WTC11 (cell line): ENCODE data around the gene LPAR2. TPM values are rescaled to one million over a fixed set of nuclear protein-coding genes. Genes with fewer than 3 reads are reported as not detected.

Source experiments
- ATAC-seq: fragments of 200-7000 bp; cut with Tn5 transposase; 2 replicates; pipeline ENCODE4 v1.10.0; 2021; ENCODE audit warnings: mild to moderate bottlenecking, moderate library complexity
- CTCF ChIA-PET: fragments of 300-600 bp; sonication (Branson Sonifier 250); formaldehyde crosslinking; loops from one replicate; lab custom pipeline; 2021; ENCODE audit warnings: antibody characterized with exemption; lab: Charles Lee
- POLR2A ChIA-PET: fragments of 350-600 bp; sonication (Branson Sonifier 250); formaldehyde crosslinking; loops from one replicate; lab custom pipeline; 2021; ENCODE audit warnings: antibody characterized with exemption; lab: Charles Lee
- DNase-seq: peaks from one replicate; pipeline ENCODE4 v3.0.0; 2021; ENCODE audit warnings: low spot score
- H3K27ac Mint-ChIP-seq: 2 replicates; pipeline ENCODE4 v1.8.0; 2021; ENCODE audit warnings: mixed read lengths
- H3K27me3 Mint-ChIP-seq: 2 replicates; pipeline ENCODE4 v1.8.0; 2021; ENCODE audit warnings: low read depth, mild to moderate bottlenecking, moderate library complexity, mixed read lengths
- H3K36me3 Mint-ChIP-seq: 2 replicates; pipeline ENCODE4 v1.8.0; 2021; ENCODE audit warnings: mixed read lengths
- H3K4me1 Mint-ChIP-seq: 2 replicates; pipeline ENCODE4 v1.8.0; 2022; ENCODE audit warnings: mixed read lengths
- H3K4me3 Mint-ChIP-seq: 2 replicates; pipeline ENCODE4 v1.8.0; 2021; ENCODE audit warnings: mild to moderate bottlenecking, moderate library complexity, mixed read lengths
- H3K9me3 Mint-ChIP-seq: 2 replicates; pipeline ENCODE4 v1.8.0; 2021; ENCODE audit warnings: mixed read lengths
- ATF1 ChIP-seq: sonication (generic); formaldehyde crosslinking; IDR thresholded peaks from 2 replicates; pipeline ENCODE4 v1.8.1; 2023; ENCODE audit warnings: mild to moderate bottlenecking, moderate library complexity, missing genetic modification reagents
- ATF2 ChIP-seq: sonication (generic); formaldehyde crosslinking; IDR thresholded peaks from 2 replicates; pipeline ENCODE4 v1.8.1; 2022; ENCODE audit warnings: low read depth, missing genetic modification reagents, borderline replicate concordance
- ATF6 ChIP-seq: sonication (generic); formaldehyde crosslinking; IDR thresholded peaks from 2 replicates; pipeline ENCODE4 v1.8.1; 2023; ENCODE audit warnings: mild to moderate bottlenecking, missing genetic modification reagents
- CBFB ChIP-seq: sonication (generic); formaldehyde crosslinking; IDR thresholded peaks from 2 replicates; pipeline ENCODE4 v1.8.1; 2022; ENCODE audit warnings: mild to moderate bottlenecking, low read depth, missing genetic modification reagents
- CTCF ChIP-seq: fragments of 200-600 bp; IDR thresholded peaks from 2 replicates; pipeline ENCODE4 v1.8.0; 2022; ENCODE audit warnings: antibody characterized with exemption
- ESRRA ChIP-seq: sonication (generic); formaldehyde crosslinking; IDR thresholded peaks from 2 replicates; pipeline ENCODE4 v1.8.1; 2022; ENCODE audit warnings: mild to moderate bottlenecking, missing genetic modification reagents, borderline replicate concordance
- FOXP4 ChIP-seq: sonication (generic); formaldehyde crosslinking; IDR thresholded peaks from 2 replicates; pipeline ENCODE4 v1.8.0; 2022; ENCODE audit warnings: mild to moderate bottlenecking, missing genetic modification reagents
- GTF2I ChIP-seq: fragments of 250-450 bp; sonication (Bioruptor Pico); conservative IDR thresholded peaks from 2 replicates; pipeline ENCODE4 v1.4.0; 2021; ENCODE audit warnings: mild to moderate bottlenecking
- HMGA2 ChIP-seq: fragments of 250-450 bp; sonication (Bioruptor Pico); IDR thresholded peaks from 2 replicates; pipeline ENCODE4 v1.4.0; 2021; ENCODE audit warnings: mild to moderate bottlenecking, moderate library complexity
- JAZF1 ChIP-seq: fragments of 250-450 bp; sonication (Bioruptor Pico); IDR thresholded peaks from 2 replicates; pipeline ENCODE4 v1.9.0; 2021; ENCODE audit warnings: moderate library complexity, mild to moderate bottlenecking, inconsistent platforms
- NFYB ChIP-seq: sonication (generic); formaldehyde crosslinking; conservative IDR thresholded peaks from 2 replicates; pipeline ENCODE4 v1.8.0; 2022; ENCODE audit warnings: low read depth, missing genetic modification reagents
- PRDM15 ChIP-seq: sonication (generic); formaldehyde crosslinking; IDR thresholded peaks from 2 replicates; pipeline ENCODE4 v1.8.0; 2022; ENCODE audit warnings: missing genetic modification reagents
- TEAD4 ChIP-seq: sonication (generic); formaldehyde crosslinking; IDR thresholded peaks from 2 replicates; pipeline ENCODE4 v1.8.0; 2022; ENCODE audit warnings: mild to moderate bottlenecking, missing genetic modification reagents
- ZNF263 ChIP-seq: sonication (generic); formaldehyde crosslinking; IDR thresholded peaks from 2 replicates; pipeline ENCODE4 v1.8.1; 2022; ENCODE audit warnings: low read depth, mild to moderate bottlenecking, moderate library complexity, missing genetic modification reagents
- ZNF396 ChIP-seq: fragments of 250-450 bp; sonication (Bioruptor Pico); IDR thresholded peaks from 2 replicates; pipeline ENCODE4 v1.8.0; 2021; ENCODE audit warnings: mild to moderate bottlenecking, moderate library complexity, borderline replicate concordance
- ZNF416 ChIP-seq: fragments of 250-450 bp; sonication (Bioruptor Pico); IDR thresholded peaks from 2 replicates; pipeline ENCODE4 v1.9.0; 2021; ENCODE audit warnings: mild to moderate bottlenecking, inconsistent platforms
- total RNA-seq: library from RNA; stranded (reverse); gene quantifications from 3 replicates; pipeline ENCODE4 v1.2.3, GENCODE V29; 2021

The LPAR2 gene
- total RNA-seq, 1 experiment from 2014 or later = 44.5 TPM

GRCh38 chr19:19656451-19657396, 28.7 kb upstream of the LPAR2 start:
- TF ChIP-seq HMGA2 (CRISPR knock-in tag) (no peak), TEAD4 (CRISPR knock-in tag) (no peak), CBFB (CRISPR knock-in tag) (no peak), ATF2 (CRISPR knock-in tag) (no peak), ATF1 (CRISPR knock-in tag) (no peak), GTF2I (no peak), CTCF (no peak), PRDM15 (CRISPR knock-in tag) (no peak), NFYB (CRISPR knock-in tag) (no peak), ESRRA (CRISPR knock-in tag) (no peak), ZNF396 (no peak), ZNF263 (CRISPR knock-in tag) (no peak), ATF6 (CRISPR knock-in tag) (no peak), ZNF416 (no peak), JAZF1 (CRISPR knock-in tag) (no peak), FOXP4 (CRISPR knock-in tag) (no peak)
- H3K27ac Mint-ChIP-seq = no peak overlapping the region
- no peaks in the 10 kb centered on the region for H3K27me3 Mint-ChIP-seq
- ChIA-PET CTCF (interaction anchor here (1.0 to 2.4 kb wide), 2 partner anchors 13 kb away, joined by 5 to 9 read pairs; partner anchors contain the start of gene GMIP), POLR2A (no interaction called here)
- H3K9me3 Mint-ChIP-seq = no peaks in the 10 kb centered on the region
- peaks cover 73% of the 10 kb centered on the region for H3K36me3 Mint-ChIP-seq
- no peak overlapping the region for H3K4me3 Mint-ChIP-seq
- DNase-seq (no peak), ATAC-seq (no peak)
- peaks cover 6% of the 10 kb centered on the region for H3K4me1 Mint-ChIP-seq
